Body of pancreas (tissue), 4 donors: ENCODE results near the gene EPB41. TPM values are rescaled to one million over a fixed set of nuclear protein-coding genes. Genes with fewer than 3 reads are reported as not detected.
A peak's percentile ranks its signal among the peaks of the same experiment; 100 is the strongest.

Experiments used
- ATAC-seq: fragments of 150-250 bp; one replicate; pipeline ENCODE4 v1.9.1; 2016
- DNase-seq, 4 donors: peaks; one replicate each; pipeline ENCODE4 v3.0.0-alpha.2; 2019
- H3K27ac ChIP-seq, 4 donors: fragments of 200-600 bp; sonication (generic); 1 replicate in 3 of 4; 2 replicates in 1 of 4; pipeline versions ENCODE4 v1.5.1 to v1.6.1; 2016 to 2019; ENCODE audit warnings: mild to moderate bottlenecking in 1 of 4, mixed read lengths in 1 of 4, moderate library complexity in 1 of 4
- H3K27me3 ChIP-seq, 2 donors: fragments of 200-600 bp; sonication (generic); one replicate each; pipeline ENCODE4 v1.6.0; 2016; ENCODE audit warnings: mild to moderate bottlenecking in 1 of 2
- H3K36me3 ChIP-seq, 2 donors: fragments of 200-600 bp; sonication (generic); replicated peaks in 1 of 2; 2 replicates each; pipeline ENCODE4 v1.5.1; 2016; ENCODE audit warnings: low read depth in 2 of 2; ENCODE audit not compliant: insufficient read depth in 1 of 2
- H3K4me1 ChIP-seq: fragments of 200-600 bp; sonication (generic); one replicate; pipeline ENCODE4 v1.6.0; 2016
- H3K4me3 ChIP-seq, 2 donors: fragments of 200-600 bp; sonication (generic); 1 replicate in 1 of 2; 2 replicates in 1 of 2; pipeline ENCODE4 v1.5.1; 2016 to 2019
- H3K9me3 ChIP-seq, 3 donors: fragments of 200-600 bp; sonication (generic); 1 replicate in 2 of 3; 2 replicates in 1 of 3; pipeline ENCODE4 v1.5.1; 2016
- CTCF ChIP-seq, 7 experiments: fragments of 450-650 bp in 4 of 7; fragments of 200-600 bp in 3 of 7; sonication (generic) in 3 of 7; IDR thresholded peaks; one replicate each; pipeline ENCODE4 v1.5.1; 2016 to 2019; ENCODE audit warnings: antibody characterized with exemption in 7 of 7
- POLR2A ChIP-seq, 3 donors: fragments of 450-650 bp; IDR thresholded peaks; one replicate each; pipeline ENCODE4 v1.6.1; 2016; ENCODE audit warnings: antibody characterized with exemption in 3 of 3, mild to moderate bottlenecking in 2 of 3
- WGBS, 2 donors: methylation state at CpG; one replicate each; pipeline ENCODE4 v1.1.5; 2017; 5-methylcytosine and 5-hydroxymethylcytosine counted together
- intact Hi-C: fragments of 100-400 bp; cut with DNase I; formaldehyde crosslinking; loops from one replicate; pipeline ENCODE4 v1.15.1; 2023
- total RNA-seq, 2 donors: library from RNA; depleted of rRNA; stranded (reverse); fragments of >200 nt; gene quantifications; one replicate each; pipeline ENCODE4 v1.1.0, GENCODE V29; 2016

EPB41 gene
- total RNA-seq, 2 donors from 2014 or later = 45.8 to 54.7 TPM

DNA sequence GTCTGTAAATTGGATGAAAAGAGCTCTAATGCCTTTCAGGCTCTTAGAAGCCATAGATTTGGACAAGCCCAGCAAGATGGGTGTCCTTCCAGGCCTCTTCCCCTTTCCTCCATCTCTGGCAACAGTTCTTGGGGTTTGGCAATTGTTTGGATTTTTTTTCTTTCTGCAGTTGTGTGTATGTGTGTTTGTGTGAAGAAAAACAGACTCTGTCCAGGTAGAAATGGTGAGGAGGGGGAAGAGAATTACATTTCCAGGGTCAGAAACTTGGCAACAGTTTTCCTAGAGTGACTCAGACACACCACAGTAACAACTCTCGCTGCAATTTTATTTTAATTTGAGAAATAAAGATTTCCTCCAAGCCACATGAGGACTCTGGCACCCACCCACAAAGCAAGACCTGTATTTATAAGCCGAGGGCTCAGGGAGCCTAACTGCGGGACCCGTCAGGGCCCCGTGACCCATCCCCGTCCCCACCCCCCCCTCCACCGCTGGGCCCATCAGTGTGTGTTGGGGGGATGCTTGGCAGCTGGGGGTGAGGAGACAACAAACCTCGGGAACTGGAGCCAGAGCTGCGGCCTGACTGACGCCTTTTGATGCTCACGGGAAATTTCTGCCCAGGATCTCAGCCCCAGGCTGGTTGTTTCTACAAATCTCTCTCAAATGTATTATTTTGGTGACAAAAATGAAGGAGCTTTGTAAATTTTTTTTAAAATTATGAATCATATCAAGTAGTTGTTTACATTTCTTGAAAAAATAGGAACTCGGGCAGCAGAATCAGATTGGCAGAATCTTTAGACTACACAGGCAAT is 205.0 kb downstream of the EPB41 start:
- H3K4me3 ChIP-seq = no peak overlapping the region
- peaks cover 0 to 19% of the 10 kb centered on the region in 2 donors for H3K27me3 ChIP-seq
- peaks cover 25% of the 10 kb centered on the region for H3K4me1 ChIP-seq
- 84% methylated on average over 12 of the region's 12 CpGs for WGBS, 2 donors
- H3K27ac ChIP-seq = no peak overlapping the region
- no peaks in the 10 kb centered on the region for H3K9me3 ChIP-seq
- TF ChIP-seq CTCF (IDR thresholded peaks at IDR 0.05) (no peak), POLR2A (IDR thresholded peaks at IDR 0.05) (no peak)
- intact Hi-C loops = no loop called here
- no peak for ATAC-seq
- no peak for DNase-seq
- H3K36me3 ChIP-seq = peaks cover 0 to 5% of the 10 kb centered on the region in 2 donors

- Histone ChIP-seq H3K4me1 (peaks cover 35% of the 10 kb centered on the region), H3K27me3 (peaks cover 0 to 24% of the 10 kb centered on the region in 2 donors), H3K9me3 (no peaks in the 10 kb centered on the region), H3K36me3 (peaks cover 0 to 4% of the 10 kb centered on the region in 2 donors), H3K27ac (no peak overlapping the region), H3K4me3 (no peak overlapping the region)
- no peak for TF ChIP-seq POLR2A (IDR thresholded peaks at IDR 0.05)
- no peak for TF ChIP-seq CTCF (IDR thresholded peaks at IDR 0.05)
- ATAC-seq (no peak), DNase-seq (no peak)
- intact Hi-C loops = no loop called here
- 91 to 92% methylated on average over 6 of the region's 6 CpGs for WGBS, 2 donors
Measured at GRCh38 chr1:29120367-29120766, 206.0 kb downstream of the EPB41 start.

DNA sequence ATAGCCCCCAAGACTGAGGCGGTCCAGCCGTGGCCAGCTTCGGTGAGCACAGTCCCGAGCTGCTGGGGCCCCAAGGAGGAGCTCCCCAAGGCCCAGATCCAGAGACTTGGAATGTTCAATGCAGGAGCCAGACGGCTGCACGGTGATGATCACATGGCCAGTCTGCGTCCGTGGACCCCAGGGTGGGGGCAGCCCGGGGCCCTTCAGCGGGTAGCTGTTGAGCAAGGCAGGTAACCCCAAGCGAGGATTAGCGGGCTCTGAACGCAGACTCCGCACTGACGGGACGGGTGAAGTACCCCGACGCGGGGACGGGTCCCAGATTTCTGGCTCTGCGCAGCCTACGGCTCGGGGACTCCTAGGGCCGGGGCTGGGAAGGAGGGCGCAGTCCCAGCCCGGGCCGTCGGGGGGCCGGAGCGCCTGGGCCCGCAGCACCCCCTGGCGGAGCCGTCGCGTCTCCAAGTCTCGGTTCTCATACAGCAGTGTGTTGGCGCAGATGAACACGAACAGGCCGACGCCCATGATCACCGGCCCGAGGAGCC is 206.6 kb downstream of the EPB41 start:
- Histone ChIP-seq H3K4me3 (no peak overlapping the region), H3K27ac (no peak overlapping the region), H3K36me3 (no peaks in the 10 kb centered on the region), H3K9me3 (no peaks in the 10 kb centered on the region), H3K4me1 (peaks cover 35% of the 10 kb centered on the region), H3K27me3 (peaks cover 0 to 24% of the 10 kb centered on the region in 2 donors)
- ATAC-seq (peak; percentile 31), DNase-seq (peak in 2 of 4 donors; percentile 32 to 39)
- WGBS, 2 donors = 34 to 91% methylated on average over 4 to 41 of the region's 42 CpGs
- peak in 6 of 7 experiments; percentile 25 to 59 (median 47) for TF ChIP-seq CTCF (IDR thresholded peaks at IDR 0.05)
- no peak for TF ChIP-seq POLR2A (IDR thresholded peaks at IDR 0.05)
- intact Hi-C loops = no loop called here

GRCh38 chr1:29121516-29121935 is 207.2 kb downstream of the EPB41 start:
- Histone ChIP-seq H3K4me3 (no peak overlapping the region), H3K27me3 (peaks cover 0 to 24% of the 10 kb centered on the region in 2 donors), H3K4me1 (peaks cover 35% of the 10 kb centered on the region), H3K36me3 (no peaks in the 10 kb centered on the region), H3K27ac (no peak overlapping the region), H3K9me3 (no peaks in the 10 kb centered on the region)
- DNase-seq (no peak), ATAC-seq (no peak)
- 5% methylated on average over 48 of the region's 59 CpGs; no CpG with 5 or more reads in 1 of the 2 donors for WGBS, 2 donors
- TF ChIP-seq POLR2A (IDR thresholded peaks at IDR 0.05) (no peak), CTCF (IDR thresholded peaks at IDR 0.05) (no peak)
- intact Hi-C loops = no loop called here
